Posterior vena cava (tissue), 2 donors: ENCODE data around the gene ZNF467. TPM values are rescaled to one million over a fixed set of nuclear protein-coding genes. Genes with fewer than 3 reads are reported as not detected.
A peak's percentile ranks its signal among the peaks of the same experiment; 100 is the strongest.

ENCODE experiments used
- DNase-seq: peaks from one replicate; pipeline ENCODE4 v3.0.0-alpha.2; 2020; ENCODE audit warnings: low spot score
- intact Hi-C, 2 donors: fragments of 100-400 bp; cut with DNase I; formaldehyde crosslinking; loops; one replicate each; pipeline versions ENCODE4 v1.14.1 to v1.14.2; 2022 to 2023
- total RNA-seq, 2 donors: library from RNA; stranded (reverse); fragmentation: NEBNext Ultra II Directional; extraction: Animal tissue kit (Norgen Biotek cat#: 25700); gene quantifications; one replicate each; pipeline ENCODE4 v1.2.1, GENCODE V29; 2021
- donor health status: DM: yes; HTN: yes; CAD: no.
- donor health status: DM: yes; HTN: yes; CAD: no.

The ZNF467 gene
- total RNA-seq, 2 donors from 2014 or later = 10.9 to 12.0 TPM

DNA sequence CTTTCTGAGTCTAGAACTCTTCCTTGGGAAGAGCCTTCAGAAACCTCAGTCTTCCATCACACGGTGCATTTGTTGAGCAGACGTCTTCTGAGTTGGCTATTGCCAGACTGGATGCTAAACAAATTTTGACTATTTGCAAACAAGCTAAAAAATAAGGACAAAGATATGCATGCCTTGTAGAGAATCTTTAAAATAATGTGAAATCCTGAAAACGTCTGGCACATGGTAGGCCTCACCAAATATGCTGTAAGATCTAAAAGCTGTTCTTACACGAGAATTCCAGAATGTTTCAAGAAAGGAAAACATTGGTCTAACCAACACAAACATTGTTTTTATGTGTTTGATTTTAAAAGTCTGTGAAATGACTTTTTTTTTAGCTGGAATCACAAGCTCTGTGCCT is 11.3 kb downstream of the ZNF467 start:
- DNase-seq = no peak
- intact Hi-C loops = no loop called here

DNA sequence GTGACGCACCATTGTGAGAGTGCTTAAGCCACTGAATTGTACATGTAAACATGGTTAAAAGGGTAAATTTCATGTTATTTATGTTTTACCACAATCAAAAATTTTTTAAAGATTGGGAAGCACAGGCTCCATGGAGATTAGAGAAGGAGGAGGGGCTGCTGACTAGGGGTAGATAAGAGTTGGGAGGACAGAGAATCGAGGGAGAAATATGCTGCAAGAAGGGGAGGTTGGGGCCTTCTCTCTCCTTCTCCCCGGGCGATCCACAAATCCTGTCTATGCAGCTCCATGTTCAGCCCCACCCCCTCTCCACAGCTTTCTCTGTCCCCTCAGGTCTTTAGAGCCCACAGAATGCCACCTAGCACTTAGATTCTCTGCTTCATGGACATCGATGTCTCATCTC is 12.1 kb downstream of the ZNF467 start:
- intact Hi-C loops = no loop called here
- DNase-seq = peak; percentile 17

DNA sequence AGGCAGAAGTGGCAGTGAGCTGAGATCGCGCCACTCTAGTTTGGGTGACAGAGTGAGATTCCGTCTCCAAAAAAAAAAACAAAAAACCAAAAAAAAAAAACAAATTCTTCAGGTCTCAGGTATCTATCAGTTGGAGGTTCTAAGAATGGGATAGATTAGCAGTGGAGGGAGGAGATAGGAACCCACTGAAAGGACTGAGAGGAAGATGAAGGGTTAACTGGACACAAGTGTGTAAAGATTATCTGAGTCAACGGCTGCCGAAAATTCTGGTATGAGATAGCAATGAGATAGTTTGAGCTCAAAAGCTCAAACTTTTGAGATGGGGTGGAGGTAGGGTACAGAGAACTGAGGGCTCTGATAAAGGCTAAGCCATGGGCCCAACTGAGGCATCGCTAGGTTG is 12.8 kb downstream of the ZNF467 start:
- peak; percentile 10 for DNase-seq
- intact Hi-C loops = no loop called here

DNA sequence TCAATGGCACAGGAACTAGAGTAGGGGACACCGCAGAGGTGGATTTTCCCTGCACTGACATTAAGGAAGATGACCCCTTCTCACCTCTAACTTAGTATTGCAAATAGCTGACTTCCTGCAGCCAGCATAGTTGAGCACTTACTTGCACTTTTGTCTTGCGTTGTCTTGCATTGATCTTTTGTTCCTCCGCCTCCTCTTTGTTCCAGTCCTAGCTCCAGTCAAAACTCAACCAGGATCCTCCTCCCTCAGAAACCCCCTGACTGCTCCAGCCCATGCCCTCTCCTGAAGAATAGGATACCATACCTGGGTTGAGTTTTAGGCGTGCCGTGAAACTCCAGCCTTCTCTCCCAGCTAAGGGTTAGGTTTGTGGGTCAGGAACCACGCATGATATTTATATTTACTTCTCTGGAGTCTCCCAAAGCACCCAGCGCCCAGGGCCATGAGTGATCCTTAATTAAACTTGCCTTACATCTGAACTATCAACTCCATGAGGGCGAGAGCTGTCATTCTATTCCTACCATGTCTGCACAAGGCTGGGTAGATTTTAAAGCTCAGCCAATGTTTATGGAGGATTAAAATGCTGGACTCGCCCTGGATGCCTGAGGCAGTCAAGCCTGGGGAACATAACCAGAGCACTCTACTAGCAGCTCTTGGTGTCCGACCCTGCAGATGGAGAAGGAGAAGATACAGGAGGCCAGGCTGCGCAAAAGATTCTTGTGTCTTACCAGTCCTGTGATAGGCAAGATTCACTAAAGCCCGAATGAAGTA is 14.1 kb downstream of the ZNF467 start:
- intact Hi-C loops = no loop called here
- DNase-seq = peak; percentile 10

DNA sequence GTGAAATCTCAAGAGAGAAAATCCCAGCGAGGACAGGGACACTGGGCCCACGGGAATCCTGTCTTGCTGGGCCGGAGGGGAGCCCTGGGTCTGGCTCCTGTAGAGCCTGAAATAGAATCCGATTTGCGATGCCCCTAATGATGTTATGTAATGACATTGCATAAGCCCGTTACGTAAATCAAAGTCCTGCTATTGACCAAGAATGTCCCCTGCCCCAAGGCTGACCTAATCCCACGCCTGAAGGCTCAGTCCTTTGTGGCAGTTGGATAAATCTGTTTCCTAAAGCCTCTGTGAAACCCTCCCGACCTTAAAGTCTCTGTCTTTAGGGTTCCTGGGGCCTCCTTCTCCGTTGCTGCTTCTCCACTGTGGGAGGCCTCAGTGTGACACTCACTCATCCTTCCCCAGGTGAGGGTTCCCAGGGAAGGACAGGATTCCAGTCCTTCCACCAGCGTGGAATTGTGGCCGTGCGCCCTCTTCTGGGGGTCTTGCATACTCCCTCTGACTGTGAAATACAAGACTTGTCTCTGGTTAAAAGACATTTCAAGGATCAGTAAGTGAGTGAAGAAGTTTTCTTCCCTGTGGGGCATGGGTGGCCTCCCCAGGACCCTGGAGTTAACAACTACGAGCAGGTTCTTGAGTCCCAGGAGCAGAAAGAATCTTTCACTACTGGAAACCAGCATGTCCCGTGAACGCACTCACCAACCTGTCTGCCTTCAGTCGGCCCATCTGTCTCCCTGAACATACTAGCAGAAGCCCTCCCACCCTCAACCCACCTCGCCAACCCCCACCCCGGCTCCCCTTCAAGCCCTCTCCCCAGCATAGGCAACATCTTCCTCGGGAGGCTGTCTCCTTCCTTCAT is 19.8 kb downstream of the ZNF467 start:
- intact Hi-C loops = no loop called here
- DNase-seq = no peak

DNA sequence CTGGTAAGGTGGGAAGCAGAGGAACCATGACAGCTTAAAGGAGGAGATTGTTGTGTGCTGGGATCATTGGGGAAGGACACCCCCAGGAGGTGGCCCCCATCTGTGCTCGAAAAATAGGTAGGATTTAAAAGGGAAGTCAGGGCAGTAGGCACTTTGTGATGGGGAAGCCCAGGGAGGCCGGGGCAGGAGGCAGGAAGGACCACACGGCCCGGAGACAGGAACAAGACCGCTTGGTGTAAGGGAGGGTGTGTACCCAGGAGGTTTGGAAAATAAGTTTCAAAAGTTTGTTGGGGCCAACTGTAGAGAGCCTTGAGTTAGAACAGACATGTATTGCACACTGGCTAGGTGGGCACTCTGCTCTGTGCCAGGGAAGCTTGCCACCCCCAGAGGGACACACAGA is 20.7 kb downstream of the ZNF467 start:
- no peak for DNase-seq
- intact Hi-C loops = no loop called here

DNA sequence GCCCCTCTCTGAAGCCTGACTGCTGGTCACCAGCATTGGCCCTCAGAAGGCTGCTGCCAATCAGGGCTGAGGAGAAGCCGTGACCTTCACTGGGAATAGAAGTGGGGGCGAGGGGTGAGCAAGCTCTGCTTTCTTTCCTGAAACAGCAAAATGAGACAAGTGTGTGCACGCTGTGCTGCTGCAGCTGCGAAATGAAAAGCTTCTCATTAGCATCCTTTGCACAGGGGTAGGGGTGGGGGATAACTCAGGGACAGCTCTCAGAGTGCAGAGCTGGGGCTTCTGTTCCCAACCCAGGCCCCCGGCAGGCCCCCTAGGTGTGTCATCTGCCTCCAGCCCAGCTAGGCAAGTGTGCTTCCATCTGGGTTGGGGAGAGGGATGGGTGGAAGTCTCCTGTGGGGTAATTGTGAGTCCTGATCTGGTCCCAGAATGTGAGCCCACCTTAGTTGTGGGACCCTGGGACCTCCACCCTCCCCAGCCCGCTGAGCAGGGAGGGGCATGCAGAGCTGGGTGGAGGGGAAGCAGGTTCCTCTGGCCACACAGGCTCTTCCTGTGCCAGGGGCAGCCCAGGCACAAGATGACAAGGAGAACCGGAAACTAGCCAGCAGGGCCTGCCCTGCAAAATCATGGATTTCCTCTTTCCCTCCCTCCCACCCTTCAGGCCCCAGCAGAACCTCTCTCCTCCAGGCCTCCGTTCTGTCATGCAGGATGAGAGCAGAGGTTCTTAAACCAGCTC is 22.2 kb downstream of the ZNF467 start:
- no peak for DNase-seq
- intact Hi-C loops = no loop called here

DNA sequence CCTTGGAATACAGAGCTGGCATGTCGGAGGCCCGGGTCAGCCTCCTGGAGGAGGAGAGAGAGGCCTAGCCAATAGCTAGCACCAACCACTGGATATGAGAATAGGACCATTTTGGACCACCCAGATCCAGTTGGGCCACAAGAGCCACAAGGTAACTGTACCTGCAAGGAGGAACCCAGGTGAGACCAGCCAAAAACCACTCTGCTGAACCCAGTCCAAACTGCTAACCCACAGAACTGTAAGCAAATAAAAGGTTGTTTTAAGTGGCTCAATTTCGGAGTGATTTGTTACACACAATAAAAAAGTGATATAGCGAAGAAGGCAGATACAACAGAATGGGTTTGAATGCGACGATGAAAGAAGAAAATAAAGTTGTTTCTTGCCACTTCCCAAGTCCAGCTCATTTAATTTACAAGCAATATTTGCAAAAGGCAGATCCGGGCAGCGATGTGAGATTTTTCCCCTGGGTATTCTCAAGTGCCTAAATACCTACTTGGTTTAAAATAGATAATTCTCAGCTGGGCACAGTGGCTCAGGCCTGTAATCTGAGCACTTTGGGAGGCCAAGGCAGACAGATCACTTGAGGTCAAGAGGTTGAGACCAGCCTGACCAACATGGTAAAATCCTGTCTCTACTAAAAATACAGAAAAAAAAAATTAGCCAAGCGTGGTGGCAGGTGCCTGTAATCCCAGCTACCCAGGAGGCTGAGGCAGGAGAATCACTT is 23.1 kb downstream of the ZNF467 start:
- DNase-seq = no peak
- intact Hi-C loops = no loop called here

DNA sequence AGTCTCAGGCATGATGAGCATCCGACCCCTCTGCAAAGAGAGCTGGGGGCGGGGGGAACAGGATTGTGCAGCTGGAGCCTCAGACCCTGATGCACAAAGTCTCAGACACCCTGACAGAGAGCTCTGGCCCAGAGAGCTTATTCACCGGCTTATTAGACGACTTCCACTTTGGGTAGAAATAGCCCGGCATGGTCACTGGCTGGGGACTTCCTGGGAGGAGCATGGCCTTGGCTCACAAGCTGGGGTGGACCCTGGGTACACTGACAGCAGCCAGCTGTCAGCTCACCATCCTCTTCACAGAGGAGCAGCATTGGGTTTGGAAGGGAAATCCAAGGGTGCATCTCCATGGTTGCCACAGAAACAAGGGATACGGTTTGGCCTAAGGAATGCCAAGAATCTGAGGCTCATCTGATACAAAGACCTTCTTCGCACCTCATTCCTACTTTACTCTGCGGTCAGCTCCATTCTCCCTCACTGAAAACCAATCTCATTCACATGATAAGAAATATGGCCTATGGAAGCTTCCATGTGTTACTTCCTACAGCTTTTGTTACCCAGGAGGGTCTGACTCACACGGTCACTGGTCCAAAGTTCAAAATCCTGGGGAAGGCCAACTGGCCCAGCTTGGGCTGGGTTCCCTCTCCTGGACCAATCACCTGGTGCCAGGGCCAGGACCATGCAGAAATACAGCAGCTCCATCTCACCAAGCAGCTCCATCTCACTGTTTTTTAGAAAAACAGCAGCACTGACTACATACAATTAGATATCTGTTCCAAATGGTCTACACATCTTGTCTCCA is 25.1 kb downstream of the ZNF467 start:
- DNase-seq = no peak
- intact Hi-C loops = no loop called here

DNA sequence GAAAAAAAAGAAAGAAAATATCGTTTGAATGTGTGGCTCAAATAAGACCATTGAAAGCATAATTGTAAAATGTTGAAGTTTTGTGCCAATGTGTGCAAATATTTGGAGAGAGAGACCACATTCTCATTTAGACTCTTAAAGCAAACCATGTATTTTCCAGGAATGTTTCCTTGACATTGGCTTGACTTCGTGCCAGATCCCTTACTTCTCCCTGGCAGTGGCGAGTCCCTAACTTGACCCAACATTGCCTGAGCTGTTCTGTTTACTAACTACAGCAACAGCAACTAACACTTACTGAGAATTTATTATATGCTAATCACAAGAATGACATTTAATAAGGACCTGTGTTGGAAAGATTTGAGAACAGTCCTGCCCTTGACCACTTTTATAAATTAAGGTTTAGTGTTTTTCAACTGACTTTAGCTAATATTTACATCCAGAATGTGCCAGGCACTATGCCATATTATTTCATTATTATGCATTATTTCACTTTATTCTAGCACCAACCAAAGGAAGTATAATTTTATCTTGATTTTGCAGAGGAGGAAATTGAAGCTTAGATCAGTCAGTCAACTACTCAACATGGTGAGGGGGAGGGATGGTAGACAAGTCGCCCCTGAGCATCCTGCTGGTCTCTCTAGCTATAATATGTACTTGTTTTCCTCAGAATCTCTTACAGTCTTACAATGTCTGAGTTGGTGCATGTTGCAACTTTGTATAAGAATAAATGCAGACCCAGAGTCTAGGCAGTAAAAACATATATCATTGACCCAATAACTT is 29.7 kb downstream of the ZNF467 start:
- DNase-seq = no peak
- intact Hi-C loops = no loop called here

DNA sequence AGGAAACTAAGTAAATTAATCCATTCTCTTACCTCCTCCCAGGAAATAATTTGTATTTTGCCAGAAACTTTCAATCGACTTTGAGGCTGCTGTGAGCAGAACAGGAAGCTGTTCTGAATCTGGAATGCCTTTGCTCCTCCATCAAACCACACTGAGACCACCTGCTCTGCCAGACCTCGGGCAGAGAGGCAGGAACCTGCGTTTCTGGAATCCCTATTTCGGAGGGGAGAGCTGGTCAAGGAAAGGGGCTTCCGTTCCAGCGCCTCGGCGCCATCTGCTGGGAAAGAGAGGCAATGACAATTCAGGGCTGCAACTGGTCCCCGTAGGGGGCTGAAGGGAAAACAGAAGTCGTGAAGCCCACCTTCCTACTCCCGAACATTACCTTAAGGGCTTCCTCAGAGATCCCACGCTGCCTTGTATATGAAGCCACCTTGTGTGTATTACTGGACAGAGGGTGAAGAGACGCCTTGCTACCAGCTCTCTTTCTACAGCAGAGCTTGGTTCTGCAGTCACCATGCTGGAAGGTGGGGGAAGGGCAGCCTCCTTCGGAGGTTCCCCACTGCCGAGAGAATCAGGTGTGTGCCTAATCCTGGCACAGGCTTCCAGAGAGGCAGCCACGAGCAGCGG is 31.2 kb downstream of the ZNF467 start:
- intact Hi-C loops = no loop called here
- DNase-seq = peak; percentile 90

DNA sequence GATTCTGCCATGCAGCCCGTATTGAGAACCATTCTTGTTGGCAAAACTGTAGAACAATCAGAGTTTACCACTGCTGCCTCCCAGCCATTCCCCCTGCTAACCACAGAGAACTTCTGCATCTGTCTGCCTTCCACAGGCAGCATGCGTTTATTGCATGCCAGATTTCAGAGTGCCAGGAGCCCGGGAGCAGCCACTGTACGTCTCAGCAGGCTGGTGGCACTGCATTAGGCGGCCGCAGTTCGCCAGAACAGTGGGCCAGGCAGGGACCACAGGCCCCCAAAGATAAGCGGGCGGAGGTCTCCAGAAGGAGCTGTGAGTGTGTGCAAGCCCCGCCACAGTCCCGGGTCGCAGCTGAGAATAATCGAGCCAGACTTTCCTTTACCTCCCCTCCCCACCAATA is 31.8 kb downstream of the ZNF467 start:
- intact Hi-C loops = no loop called here
- no peak for DNase-seq

DNA sequence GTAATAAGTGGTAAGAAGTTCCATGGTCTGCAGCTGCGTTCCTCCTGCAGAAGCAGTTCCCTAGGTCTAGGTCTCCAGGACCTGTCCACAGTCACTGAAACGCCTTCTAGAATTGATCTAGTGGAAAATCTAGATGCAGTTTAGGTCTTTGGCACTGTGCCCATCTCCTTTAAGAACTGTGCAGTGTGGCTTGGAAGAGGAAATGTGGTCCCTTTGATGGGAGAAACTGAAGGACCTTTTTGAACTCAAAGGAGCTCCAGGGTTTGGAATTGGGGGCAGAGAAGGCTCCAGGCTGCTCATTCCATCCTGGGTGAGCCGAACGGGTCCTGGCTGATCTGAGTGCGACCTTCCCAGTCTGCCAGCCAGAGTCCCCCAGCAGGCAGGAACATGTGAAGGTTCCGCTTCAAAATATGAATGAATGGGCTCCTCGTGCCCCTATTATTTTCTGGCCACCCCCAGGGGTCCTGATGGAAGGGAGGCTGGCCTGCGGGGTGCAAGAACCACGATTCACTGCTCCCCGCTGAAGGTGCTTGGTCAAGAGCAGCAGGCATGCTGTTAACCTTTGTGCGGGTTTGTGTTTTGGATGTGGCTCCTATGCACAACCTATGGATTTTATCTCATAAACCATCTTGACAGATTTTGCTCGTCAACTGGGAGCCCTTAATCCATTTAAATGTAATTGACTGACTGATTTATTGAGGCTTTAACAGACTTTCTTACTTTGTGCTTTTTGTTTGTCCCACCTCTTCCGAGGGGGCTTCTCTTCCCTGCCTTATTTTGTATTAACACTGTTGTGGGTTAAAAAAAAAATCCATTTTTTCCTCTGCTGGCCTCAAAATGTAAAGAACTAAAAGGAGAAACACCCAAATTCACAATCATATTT is 36.7 kb downstream of the ZNF467 start:
- intact Hi-C loops = no loop called here
- DNase-seq = no peak

DNA sequence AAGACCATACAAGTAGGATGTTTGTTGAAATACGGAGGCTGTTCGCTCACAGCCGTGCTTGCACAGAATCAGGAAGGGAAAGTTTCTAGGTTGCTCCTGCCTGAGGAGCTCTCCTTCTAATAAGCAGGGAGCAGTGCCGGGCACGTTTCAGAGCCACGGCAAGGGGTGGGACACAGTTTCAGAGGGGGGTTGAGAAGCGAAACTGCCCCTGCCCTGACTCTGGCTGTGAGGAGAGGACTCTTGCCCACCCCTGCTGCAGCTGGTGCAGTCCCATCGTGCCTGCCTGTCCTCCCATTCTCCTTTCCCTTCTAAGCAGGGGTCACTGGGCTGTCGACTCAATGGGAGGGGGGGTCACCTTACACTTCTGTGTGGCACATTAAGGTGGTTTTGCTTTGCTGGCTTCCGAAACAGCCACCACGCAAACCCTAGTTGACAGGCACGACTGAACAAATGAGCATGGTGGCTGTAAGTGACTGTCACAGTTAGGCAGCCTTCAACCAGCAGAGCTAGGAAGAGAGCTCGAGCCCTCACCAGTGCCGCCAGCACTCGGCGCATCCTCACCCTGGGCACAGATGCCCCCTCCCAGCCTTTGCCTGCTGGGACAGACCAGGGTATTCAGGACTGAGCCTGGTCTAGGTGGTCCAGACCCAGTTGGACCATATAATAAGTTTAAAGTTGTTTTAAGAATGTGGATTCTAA is 37.5 kb downstream of the ZNF467 start:
- DNase-seq = peak; percentile 62
- intact Hi-C loops = no loop called here

DNA sequence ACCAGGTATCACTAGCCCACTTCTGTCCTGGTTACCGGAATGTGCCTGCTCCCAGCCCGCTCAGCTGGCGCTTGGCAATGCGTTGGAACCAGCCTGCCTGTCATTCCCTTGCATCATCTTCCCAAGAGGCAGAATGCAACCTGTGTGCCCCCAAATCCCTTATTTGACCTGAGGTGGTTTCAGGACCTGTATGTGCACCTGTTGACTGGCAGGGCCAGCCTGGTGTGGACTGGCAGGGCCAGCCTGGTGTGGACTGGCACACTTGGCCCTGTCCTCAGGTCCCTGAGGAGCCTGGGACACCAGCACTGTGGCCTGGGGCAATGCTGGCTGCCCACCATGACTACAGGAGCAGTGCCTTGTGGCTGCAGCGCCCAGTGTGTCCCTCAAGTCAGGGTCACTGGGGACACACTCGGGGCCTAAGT is 38.2 kb downstream of the ZNF467 start:
- peak; percentile 70 for DNase-seq

DNA sequence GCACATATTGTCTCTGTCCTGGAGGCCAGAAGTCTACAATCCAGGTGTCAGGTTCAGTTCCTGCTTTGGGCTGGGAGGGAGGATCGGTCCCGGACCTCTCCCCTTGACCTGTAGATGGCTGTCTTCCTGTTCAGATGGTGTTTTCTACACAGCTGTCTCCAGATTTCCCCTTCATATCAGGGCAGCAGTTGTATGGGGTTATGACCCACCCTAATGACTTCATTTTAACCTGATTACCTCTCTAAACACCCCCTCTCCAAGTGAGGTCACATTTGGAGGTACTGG is 38.7 kb downstream of the ZNF467 start:
- DNase-seq = no peak
- intact Hi-C loops = no loop called here

More for the DNA sequence above, 38.2 kb downstream of the ZNF467 start:
- intact Hi-C loops = no loop called here
